Stimulated activated CD4-positive, alpha-beta T cell treated with anti-CD3 and anti-CD28 coated beads, Interleukin-1b, Interleukin-23, amount 100 ng/mL, for 1 hour (primary cell): ENCODE measurements around the gene COX6B2.

Experiments used
- DNase-seq, 2 donors: peaks; one replicate each; pipeline ENCODE4 v3.0.0-alpha.2; 2020; ENCODE audit warnings: low read depth in 2 of 2

Gene COX6B2

DNA sequence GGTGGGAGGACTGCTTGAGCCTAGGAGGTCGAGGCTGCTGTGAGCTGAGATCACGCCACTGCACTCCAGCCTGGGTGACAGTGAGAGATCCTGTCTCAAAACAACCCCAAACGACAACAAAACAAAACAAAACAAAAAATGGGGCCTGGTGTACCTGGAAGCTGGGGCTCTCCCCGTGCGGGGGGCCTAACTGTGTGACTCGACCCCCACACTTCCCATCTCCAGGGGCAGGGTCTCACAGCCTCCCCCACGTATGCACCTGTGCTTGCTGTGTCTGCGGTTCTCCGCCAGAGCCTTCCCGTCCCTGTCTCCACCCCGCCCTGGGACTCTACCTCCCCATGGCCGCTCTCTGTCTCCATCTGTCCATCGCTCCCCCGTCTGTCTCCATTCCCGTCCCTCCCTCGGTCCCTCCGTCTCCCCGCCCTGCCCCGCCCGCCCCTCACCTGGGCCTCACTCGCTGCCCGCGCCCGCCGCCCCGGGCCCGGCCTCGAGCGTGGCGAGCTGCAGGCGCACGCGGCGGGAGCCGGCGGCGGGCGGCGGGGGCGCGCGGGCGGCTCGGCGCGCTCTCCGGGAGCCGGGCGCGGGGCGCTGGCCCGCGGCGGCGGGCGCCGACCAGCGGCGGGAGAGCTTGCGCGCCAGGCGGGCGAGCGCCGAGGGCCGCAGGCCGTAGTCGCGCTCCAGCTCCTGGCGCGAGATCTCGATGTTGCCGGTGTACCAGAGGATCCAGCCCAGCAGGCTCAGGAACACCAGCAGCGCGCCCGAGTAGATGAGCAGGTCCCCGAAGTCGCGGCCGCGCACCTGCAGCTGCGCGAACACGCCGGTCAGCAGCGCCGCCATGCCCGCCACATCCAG lies 29.0 kb upstream of the COX6B2 start:
- DNase-seq: no peak

GRCh38 chr19:55382522-55383054 lies 28.1 kb upstream of the COX6B2 start:
- DNase-seq: no peak

GRCh38 chr19:55382013-55382412 lies 27.5 kb upstream of the COX6B2 start:
- no peak for DNase-seq

DNA sequence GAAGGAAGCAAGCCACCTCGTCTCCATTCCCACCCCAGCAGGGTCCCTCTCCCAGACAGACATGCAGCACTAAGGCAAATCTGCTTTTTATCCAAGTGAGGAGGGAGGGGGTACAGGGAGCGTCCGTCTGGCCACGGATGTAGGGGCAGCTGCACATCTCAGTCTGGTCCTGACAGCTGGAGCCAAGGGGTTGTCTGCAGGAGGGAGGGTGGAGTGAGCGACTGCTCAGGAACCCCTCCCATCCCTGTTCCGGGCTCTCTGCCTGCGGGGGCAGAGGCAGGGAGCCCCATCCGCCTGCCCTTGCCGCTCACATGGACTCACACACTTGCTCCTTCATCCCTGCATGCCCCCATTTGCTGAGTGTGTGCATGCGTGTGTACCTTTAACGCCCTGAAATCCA lies 24.7 kb upstream of the COX6B2 start:
- no peak for DNase-seq

GRCh38 chr19:55377356-55378131 lies 23.0 kb upstream of the COX6B2 start:
- DNase-seq: no peak

DNA sequence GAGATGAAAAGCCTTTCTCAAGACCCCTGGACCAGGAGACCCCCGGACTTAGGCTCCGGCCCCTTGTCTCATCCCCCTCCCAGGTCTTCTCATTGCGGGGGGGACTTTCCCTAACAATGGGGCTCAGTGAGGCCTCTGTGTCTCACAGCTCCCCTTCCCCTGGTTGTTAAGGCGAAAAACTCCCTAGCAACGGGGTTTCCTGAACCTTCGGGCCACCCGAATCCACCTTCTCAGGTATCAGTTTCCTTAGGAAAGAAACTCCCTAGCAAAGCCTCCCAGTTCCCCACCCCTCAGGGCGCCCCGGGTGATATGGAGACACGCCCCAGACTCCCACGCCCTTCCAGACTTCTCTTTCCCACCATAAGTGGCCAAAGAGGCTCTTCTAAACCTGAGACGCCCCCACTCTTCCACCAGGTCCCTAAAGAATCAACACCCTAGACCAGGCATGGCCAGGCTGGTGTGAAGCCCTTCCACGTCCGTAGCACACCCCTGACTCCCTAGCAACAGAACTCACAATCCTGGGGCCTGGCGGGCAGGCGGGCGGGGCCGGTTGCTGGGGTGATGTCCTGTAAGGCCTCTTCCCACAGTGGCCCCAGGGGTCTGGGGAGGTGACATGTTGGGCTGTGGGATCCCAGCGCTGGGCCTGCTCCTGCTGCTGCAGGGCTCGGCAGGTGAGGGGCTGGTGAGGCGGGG lies 21.9 kb upstream of the COX6B2 start, which contains the start of gene TMEM190:
Gene TMEM190, plus strand, starts transcription at position 586 of the 693 bp plus-strand sequence. Its CDS starts 28 bp downstream, at position 614.
- no peak for DNase-seq

DNA sequence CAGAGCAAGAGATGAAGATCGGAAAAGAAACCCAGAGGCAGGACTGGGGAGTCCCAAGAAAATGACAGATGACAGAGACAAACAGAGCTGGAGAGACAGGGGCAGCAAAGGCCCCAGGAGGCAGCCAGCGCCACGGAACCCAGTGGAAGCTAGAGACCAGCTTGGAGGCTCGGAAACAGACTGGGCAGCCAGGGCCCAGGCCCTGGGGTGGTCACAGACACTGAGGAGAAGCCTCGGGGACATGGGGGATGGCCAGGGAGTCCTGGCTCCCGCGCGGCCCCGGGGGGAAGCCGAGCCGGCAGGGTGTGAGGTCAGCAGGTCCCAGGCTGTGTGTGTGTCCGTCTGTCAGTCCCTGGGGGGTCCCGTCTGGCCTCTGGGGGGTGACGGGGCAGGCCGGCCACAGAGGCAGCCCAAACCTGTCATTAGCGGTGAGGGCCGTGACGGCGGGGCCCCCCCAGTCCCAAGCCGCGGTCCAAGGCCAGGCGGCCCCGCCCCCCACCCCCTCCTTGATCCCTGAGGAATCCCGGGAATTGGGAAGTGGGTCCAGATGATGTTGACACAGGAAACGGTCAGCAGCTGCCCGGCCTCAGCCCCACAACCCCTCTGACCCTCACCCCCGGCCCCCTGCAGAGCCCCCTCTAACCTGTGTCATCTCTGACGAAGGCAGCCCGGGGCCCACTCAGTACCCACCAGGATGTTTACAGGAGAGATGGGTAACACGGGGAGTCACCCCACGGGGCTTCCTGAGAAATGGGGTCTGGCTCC lies 19.7 kb upstream of the COX6B2 start:
- no peak for DNase-seq

GRCh38 chr19:55373306-55373992 lies 18.9 kb upstream of the COX6B2 start:
- DNase-seq: no peak

DNA sequence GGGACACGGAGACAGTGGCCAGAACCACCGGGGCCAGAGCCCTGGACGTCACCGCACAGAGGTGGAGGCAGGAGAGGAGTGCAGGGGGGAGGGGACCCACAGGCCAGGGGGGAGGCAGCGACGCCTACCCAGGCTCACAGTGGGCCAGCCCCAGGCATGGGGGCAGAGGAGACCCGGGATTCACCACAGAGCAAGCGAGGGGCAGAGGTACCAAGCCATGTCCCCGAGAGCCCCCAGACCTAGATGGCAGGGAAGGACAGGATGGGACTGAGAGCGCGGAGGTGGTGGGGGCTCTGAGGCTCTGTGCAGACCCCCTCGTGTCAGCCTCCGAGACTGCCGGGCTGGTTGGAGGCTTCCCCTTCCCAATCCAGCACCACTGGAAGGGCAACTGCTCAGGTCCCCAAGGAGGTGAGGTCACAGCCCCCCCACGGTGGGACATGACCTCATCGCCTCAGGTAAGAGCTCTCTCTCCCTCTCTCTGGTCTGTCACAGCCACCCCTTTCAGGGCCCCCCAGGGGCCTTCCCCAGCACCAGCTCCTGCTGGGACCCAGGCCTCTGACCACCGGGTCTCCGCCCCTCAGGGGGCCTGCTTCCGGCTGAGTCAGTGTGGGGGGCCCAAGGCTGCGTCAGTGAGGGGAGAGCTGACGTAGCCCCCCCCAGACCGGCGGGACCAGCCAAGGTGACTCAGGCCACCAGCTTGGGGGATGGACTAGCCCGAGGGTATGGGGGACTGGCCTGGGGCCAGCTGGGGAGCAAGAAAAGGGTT lies 18.0 kb upstream of the COX6B2 start:
- DNase-seq: no peak

DNA sequence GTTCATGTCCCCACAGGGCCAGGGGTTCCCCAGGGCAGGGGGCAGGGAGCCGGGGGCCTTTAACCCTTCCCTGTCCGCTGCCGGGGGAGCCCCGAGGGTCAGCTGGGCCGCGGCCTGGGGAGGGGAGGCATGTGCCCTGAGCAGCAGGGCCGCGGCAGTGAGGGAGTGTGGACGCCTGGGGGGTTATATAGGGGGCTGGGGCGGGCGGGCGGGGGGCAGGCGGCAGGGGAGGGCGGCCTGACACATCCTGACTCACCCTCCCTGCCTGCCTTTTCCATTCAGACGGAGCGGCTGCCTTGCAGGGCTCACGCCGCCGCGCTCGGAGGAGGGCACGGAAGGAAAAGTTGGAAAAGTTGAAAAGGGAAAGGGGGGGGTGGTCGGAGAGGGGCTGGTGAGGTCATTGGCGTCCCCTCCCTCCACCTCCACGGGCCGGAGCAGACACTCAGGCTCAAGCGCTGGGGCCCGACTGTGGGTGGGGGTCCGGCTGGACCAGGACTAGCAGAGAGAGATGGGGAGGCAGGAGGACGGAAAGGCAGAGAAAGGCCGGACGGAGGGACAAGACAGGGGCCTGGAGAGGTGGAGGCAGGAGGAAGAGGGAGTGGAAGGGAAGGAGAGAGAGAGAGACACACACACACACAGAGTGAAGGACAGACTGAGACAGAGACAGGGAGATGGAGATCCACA lies 15.9 kb upstream of the COX6B2 start, which contains the start of gene IL11:
Gene IL11, minus strand, starts transcription at position 159 of the 684 bp plus-strand sequence. Its CDS starts 153 bp downstream, at position 6.
- no peak for DNase-seq

GRCh38 chr19:55369653-55370304 lies 15.3 kb upstream of the COX6B2 start:
- DNase-seq: no peak

DNA sequence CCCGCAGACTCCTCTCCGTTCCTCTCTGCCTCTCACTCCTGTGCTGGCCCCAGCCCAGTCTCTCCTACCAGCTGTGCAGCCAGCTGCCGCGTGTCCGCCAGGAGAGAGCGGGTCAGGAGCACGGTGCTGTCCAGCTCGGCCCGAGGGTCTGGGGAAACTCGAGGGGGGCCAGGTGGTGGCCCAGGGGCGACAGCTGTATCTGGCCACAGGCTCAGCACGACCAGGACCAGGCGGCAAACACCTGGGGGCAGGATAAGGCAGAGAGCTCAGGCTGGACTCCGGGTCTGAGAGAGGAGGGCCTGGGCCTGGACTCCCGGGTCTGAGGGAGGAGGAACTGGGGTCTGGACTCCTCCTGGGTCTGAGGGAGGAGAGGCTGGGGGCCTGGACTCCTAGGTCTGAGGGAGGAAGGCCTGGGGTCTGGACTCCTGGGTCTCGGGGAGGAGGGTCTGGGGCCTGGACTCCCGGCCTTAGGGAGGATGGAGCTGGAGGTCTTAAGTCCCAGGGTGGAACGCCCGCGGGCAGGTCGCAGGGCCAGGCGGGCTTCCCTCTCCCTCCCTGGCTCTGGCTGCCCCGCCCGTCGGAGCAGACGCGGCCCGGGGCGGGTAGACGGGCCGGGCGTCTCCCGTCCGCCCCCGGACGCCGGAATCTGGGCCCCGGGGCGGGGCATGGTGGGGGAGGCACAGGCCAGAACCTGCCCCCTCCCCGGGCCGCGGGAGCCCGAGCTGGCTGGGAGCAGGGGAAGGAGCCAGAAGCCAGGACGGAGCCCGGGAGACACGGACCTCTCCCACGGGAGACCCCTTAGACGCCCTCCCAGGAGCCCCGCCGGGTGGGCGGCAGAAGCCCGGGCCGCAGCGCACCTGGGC lies 14.4 kb upstream of the COX6B2 start:
- no peak for DNase-seq

- no peak for DNase-seq
These were observed 13.6 kb upstream of the COX6B2 start for GRCh38 chr19:55368106-55368505.

- DNase-seq: no peak
These were observed 12.3 kb upstream of the COX6B2 start for GRCh38 chr19:55366790-55367189.

GRCh38 chr19:55365964-55366363 lies 11.4 kb upstream of the COX6B2 start:
- no peak for DNase-seq

GRCh38 chr19:55365245-55365644 lies 10.7 kb upstream of the COX6B2 start:
- no peak for DNase-seq

GRCh38 chr19:55362990-55363716 lies 8.6 kb upstream of the COX6B2 start, which contains the start of gene GARIN5B:
GARIN5B (minus strand) TSS chr19:55363260; CDS start chr19:55363066, 194 bp downstream.
- DNase-seq: no peak
